Body of pancreas (tissue), 4 donors: ENCODE results near the gene UBR7.
"Not testable (repeated sequence)": the region's sequence is repeated elsewhere in the genome, so short reads cannot be mapped to it uniquely, and the experiment has no call there.

Source experiments
- CTCF ChIP-seq, 7 experiments: fragments of 450-650 bp in 4 of 7; fragments of 200-600 bp in 3 of 7; sonication (generic) in 3 of 7; IDR thresholded peaks; one replicate each; pipeline ENCODE4 v1.5.1; 2016 to 2019; ENCODE audit warnings: antibody characterized with exemption in 7 of 7
- POLR2A ChIP-seq, 3 donors: fragments of 450-650 bp; IDR thresholded peaks; one replicate each; pipeline ENCODE4 v1.6.1; 2016; ENCODE audit warnings: antibody characterized with exemption in 3 of 3, mild to moderate bottlenecking in 2 of 3

GRCh38 chr14:93168610-93169009 lies 38.4 kb upstream of the UBR7 start:
- TF ChIP-seq CTCF, POLR2A (IDR thresholded peaks at IDR 0.05): not testable (repeated sequence)
